ENCODE results near the gene TUBA3D.
A peak's percentile ranks its signal among the peaks of the same experiment; 100 is the strongest.
"Not testable (repeated sequence)": the region's sequence is repeated elsewhere in the genome, so short reads cannot be mapped to it uniquely, and the experiment has no call there.

Gene TUBA3D

GRCh38 chr2:131484906-131485460 is 9.1 kb downstream of the TUBA3D start:
- DNase-seq: peak; percentile 55

GRCh38 chr2:131486201-131486902 is 10.4 kb downstream of the TUBA3D start:
- peak; percentile 33 for DNase-seq

GRCh38 chr2:131488306-131489205 is 12.6 kb downstream of the TUBA3D start:
- DNase-seq: peak; percentile 55

- peak; percentile 69 for DNase-seq
These were observed 14.9 kb downstream of the TUBA3D start for GRCh38 chr2:131490616-131491468.

- DNase-seq: peak; percentile 66
These were observed 15.5 kb downstream of the TUBA3D start for GRCh38 chr2:131491469-131491836.

- not testable (repeated sequence) for DNase-seq
These were observed 16.1 kb downstream of the TUBA3D start, which contains the start of gene MZT2A for GRCh38 chr2:131492015-131492417. Gene MZT2A (minus strand): TSS chr2:131492397. CDS start chr2:131492376, 21 bp downstream.

- DNase-seq: peak; percentile 98
These were observed 16.7 kb downstream of the TUBA3D start for GRCh38 chr2:131492418-131493198.

- no peak for DNase-seq
These were observed 17.5 kb downstream of the TUBA3D start for GRCh38 chr2:131493199-131493968.

GRCh38 chr2:131495506-131495905 is 19.6 kb downstream of the TUBA3D start:
- not testable (repeated sequence) for DNase-seq

- not testable (repeated sequence) for DNase-seq
These were observed 22.5 kb downstream of the TUBA3D start for GRCh38 chr2:131498321-131498973.

- not testable (repeated sequence) for DNase-seq
These were observed 27.7 kb downstream of the TUBA3D start for GRCh38 chr2:131503587-131503986.

- not testable (repeated sequence) for DNase-seq
These were observed 28.3 kb downstream of the TUBA3D start for GRCh38 chr2:131504082-131504750.

GRCh38 chr2:131509615-131510014 is 33.7 kb downstream of the TUBA3D start:
- no peak for DNase-seq

- DNase-seq: not testable (repeated sequence)
These were observed 35.5 kb downstream of the TUBA3D start for GRCh38 chr2:131511291-131511968.

GRCh38 chr2:131511969-131512870 is 36.3 kb downstream of the TUBA3D start:
- not testable (repeated sequence) for DNase-seq

GRCh38 chr2:131514408-131515166 is 38.7 kb downstream of the TUBA3D start:
- not testable (repeated sequence) for DNase-seq

- not testable (repeated sequence) for DNase-seq
These were observed 39.3 kb downstream of the TUBA3D start for GRCh38 chr2:131515235-131515634.

Measured in activated CD8-positive, alpha-beta memory T cell treated with anti-CD3 and anti-CD28 coated beads for 24 hours (primary cell).